ENCODE results near the gene TP73.
"Not testable (repeated sequence)": the region's sequence is repeated elsewhere in the genome, so short reads cannot be mapped to it uniquely, and the experiment has no call there.

The TP73 gene

DNA sequence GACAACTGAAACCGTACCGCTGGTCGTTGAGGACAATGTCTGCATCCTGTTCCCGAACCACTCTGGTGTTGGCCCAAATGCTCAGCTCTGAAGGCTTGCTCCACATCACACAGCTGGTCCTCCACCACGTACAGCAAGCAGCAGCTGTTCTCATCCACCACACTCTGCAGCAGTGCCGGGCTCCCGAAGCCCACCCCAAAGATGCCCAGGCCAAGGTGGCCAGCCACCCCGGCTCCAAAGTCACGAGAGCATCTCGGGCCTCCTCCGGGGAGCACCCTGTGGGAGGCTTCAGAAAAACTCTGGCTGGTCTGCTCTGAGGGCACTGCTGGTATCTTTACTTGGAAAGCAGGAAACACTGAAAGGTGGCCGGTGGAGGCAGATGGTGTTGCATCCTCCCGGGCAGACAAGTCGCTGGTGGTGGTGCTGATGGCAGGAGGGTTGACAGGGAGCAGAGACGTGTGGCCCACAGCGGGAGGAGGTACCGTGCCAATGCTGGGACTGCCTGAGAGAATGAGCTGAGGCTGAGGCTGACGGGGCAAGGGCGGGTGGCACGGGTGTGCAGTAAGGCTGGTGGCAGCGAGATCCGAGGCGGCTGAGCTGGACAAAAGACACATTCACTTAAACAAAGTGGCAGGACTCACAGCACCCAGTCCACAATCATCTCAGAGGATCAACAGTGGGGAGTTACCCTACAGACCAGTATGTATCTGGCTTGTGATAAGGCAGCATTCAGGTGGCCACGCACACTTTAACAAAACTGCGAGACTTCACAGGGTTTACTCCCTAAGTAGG is 93.5 kb downstream of the TP73 start:
- no peak for TF ChIP-seq ZNF274 (IDR thresholded peaks at IDR 0.05; ENCODE audit: low read depth, low read length)
- no peak overlapping the region for H3K4me3 ChIP-seq (ENCODE audit: low read length)

DNA sequence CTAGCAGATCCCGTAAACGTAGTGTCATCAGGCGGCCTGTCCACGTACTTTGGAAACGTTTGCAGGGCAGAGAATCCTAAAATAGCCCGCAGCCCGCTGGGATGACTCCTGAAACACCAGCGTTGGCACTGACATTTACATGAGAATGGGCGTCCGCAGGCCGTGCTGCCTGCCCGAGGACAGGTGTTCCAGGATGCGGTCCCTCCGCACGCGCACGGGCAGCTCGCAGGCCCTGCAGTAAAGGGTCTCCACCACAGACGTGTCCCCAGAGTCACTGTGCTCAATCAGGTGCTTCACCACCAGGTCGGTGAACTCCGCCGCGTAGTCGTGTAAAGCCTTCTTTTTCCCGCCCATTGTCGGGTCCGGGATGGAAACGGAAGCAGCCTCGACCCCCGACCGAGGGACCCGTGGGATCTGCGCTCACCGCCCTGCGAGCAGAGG is 94.1 kb downstream of the TP73 start:
- no peak for TF ChIP-seq ZNF274 (IDR thresholded peaks at IDR 0.05; ENCODE audit: low read depth, low read length)
- H3K4me3 ChIP-seq (ENCODE audit: low read length) = peak overlapping the region; percentile 78

DNA sequence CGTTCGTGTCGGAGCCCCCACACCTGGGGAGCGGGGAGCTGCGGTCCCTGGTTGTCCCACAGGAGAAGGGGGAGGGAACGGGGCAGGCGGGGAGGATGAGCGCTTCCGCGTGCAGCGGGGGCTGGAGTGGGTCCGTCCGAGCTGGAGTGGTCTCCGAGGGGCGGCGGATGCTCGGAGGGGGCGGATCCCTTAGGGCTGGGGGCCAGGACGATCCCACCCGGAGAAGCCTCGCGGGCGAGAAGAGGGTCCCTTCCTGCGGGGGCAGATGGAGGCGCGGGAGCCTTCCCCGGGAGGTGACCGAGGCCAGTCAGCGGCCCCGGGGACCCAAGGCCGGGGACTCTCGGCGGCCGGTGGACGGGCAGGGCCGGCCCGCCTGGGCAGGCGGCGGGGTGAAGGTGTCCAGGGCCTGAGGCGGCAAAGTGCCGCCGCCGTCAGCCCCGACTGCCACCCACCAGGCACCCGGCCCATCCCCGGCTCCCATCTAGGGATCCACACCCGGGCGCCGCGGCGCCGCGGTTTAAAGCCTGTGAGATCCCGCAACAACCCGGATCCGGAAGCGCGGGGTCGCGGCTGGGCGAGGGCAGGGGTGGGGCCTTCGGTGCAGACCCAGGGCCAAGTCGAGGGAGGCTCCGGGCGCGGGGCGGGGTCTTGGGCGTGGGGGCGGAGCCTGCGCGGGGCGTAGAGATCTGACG is 94.7 kb downstream of the TP73 start:
- peak overlapping the region; percentile 78 for H3K4me3 ChIP-seq (ENCODE audit: low read length)
- TF ChIP-seq ZNF274 (IDR thresholded peaks at IDR 0.05; ENCODE audit: low read depth, low read length) = no peak

DNA sequence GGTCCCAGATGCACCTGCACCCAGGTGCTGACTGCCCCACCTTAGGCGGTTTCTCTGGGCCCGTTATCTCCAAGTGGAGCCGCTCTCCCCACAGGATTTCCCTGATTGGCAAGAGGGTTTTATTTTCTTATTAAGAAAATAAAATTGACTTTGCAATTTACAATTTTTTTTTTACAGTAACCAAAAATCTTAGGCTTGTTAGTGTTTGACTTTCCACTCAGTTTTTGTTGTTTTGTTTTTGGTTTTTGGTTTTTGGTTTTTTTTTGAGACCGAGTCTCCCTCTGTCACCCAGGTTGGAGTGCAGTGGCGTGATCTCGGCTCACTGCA is 95.2 kb downstream of the TP73 start:
- TF ChIP-seq ZNF274 (IDR thresholded peaks at IDR 0.05; ENCODE audit: low read depth, low read length) = no peak

DNA sequence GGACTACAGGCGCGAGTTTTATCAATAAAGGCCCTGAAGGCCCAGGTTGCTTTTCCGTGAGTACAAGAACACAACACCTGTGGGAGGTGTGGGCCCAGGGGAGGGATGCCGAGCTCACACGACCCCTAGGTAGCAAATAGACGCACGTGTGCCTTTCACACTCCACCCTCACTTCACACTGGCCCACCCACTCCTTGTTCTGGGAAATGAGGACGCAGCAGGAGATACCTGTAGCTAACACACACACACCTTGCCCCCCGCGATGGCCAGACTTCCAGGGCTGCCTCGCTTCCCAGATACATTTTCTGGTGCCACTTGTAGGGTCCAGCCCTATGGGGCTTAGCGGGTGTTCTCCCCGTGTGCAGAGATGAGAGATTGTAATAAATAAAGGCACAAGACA is 95.6 kb downstream of the TP73 start:
- peak overlapping the region; percentile 78; the same call in 1 of the 2 replicates for H3K4me3 ChIP-seq (ENCODE audit: low read length)

More for the DNA sequence above, 95.2 kb downstream of the TP73 start:
- H3K4me3 ChIP-seq (ENCODE audit: low read length) = peak overlapping the region; percentile 78

DNA sequence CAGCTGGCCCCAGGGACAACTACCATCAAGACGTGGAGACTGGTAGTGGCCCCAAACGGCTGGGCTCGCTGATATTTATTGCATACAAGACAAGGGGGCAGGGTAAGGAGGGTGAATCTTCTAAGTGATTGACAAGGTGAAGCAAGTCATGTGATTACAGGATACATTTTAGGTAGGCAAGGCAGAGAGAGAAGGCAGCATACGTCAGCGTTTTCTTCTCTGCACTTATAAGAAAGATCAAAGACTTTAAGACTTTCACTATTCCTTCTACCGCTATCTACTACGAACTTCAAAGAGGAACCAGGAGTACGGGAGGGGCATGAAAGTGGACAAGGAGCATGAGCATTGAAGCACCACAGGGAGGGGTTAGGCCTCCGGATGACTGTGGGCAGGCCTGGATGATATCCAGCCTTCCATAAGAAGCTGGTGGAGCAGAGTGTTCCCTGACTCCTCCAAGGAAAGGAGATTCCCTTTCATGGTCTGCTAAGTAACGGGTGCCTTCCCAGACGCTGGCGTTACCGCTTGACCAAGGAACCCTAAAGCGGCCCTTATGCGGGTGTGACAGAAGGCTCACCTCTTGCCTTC is 96.1 kb downstream of the TP73 start:
- not testable (repeated sequence) for H3K4me3 ChIP-seq (ENCODE audit: low read length)

More for the DNA sequence above, 95.6 kb downstream of the TP73 start:
- no peak for TF ChIP-seq ZNF274 (IDR thresholded peaks at IDR 0.05; ENCODE audit: low read depth, low read length)

DNA sequence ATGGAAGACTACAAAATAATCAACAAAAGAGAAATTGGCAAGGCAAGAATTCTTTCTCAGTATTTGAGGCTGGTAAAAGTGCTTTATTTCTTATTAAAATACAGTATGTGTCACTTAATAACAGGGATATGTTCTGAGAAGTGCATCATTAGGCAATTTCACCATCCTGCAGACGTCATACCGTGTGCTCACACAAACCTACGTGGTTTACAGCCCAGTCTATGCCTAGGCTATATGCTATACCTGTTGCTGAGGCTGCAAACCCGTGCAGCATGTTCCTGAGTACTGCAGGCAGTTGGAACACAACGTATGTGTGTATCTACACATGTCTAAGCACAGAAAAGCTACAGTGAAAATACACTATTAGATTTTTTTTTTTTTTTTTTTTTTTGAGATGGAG is 97.2 kb downstream of the TP73 start:
- H3K4me3 ChIP-seq (ENCODE audit: low read length) = no peak overlapping the region
- no peak for TF ChIP-seq ZNF274 (IDR thresholded peaks at IDR 0.05; ENCODE audit: low read depth, low read length)

DNA sequence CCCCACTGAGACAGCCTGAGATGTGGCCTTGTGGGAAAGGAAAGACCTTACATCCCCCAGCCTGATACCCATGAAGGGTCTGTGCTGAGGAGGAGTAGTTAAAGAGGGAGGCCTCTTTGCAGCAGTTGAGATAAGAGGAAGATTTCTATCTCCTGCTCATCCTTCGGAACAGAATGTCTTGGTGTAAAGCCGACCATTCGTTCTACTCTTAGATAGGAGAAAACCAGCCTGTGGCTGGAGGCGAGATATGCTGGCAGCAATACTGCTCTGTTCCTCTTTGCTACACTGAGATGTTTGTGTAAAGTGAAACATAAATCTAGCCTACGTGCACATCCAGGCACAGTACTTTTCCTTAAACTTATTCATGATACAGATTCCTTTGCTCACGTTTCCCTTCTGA is 98.4 kb downstream of the TP73 start:
- no peak for TF ChIP-seq ZNF274 (IDR thresholded peaks at IDR 0.05; ENCODE audit: low read depth, low read length)

DNA sequence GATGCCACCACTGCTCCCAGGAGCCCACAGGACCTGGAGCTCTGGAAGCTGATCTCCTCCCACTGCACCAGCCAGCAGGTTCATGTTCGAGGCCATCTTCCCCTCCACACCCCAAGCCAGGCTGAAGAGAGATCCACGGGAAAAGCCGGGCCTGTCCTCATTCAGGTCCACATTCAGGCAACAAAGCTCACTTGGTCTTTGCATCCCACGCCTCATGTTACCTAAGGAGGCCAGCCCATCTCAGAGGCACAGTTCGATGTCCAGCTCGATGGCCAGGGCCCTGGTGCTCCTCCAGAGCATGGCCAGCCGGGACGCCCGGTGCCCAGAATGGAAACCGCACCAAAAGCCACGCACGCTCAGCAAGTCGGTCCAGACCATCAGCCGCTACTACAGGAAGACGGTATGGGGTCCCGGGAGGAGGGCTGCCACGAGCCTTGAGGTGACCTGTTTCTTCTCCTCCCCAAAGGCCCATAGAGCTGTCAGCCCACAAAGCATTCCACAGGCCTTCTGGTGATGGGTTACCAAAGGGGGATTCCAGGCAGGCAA is 100.2 kb downstream of the TP73 start, which contains the start of gene CCDC27:
TSS of gene CCDC27 (plus strand) at position 51 of the 546 bp plus-strand sequence. CDS start at position 83, 32 bp downstream.
- no peak for TF ChIP-seq ZNF274 (IDR thresholded peaks at IDR 0.05; ENCODE audit: low read depth, low read length)
- H3K4me3 ChIP-seq (ENCODE audit: low read length) = no peak within 1 kb of the TSS

More for the DNA sequence above, 98.4 kb downstream of the TP73 start:
- H3K4me3 ChIP-seq (ENCODE audit: low read length) = no peak overlapping the region

DNA sequence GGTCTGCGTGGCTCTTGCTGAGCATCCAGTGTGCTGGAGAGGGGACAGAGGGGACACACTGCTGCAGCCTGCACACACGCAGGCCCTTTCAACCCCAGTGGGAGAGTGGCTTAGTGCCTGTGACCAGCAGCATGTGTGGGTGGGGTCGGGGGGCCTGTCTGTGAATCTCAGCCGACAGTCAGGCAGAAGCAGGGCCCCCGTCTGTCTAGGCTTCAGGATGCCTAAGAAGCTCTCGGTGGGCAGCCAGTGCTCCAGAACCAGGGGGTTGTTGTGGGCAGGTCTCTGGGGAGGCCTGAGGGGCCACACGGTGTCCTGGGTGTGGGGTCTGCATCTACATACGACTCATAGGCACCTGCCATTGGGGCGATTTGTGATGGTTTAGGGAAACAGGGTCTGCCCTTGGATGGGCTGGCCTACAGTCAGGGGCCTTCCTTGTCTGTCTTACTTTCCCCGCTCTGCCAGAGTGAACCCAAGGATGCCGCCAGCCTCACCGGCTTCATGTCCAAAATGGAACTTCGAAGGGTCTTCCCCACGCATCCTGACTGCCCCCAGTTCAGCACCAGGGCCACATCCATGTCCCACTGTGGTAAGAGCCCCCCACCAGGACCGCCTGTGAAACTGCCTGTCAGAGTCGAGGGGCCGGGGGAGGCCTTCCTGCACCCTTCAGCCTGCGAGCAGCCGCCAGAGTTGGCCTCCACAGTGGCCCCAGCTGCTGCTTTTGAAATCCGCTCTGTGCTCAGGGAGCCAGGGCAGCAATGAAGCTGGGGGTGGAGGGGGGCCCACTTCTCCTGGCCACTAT is 101.5 kb downstream of the TP73 start:
- H3K4me3 ChIP-seq (ENCODE audit: low read length) = no peak overlapping the region
- TF ChIP-seq ZNF274 (IDR thresholded peaks at IDR 0.05; ENCODE audit: low read depth, low read length) = no peak

DNA sequence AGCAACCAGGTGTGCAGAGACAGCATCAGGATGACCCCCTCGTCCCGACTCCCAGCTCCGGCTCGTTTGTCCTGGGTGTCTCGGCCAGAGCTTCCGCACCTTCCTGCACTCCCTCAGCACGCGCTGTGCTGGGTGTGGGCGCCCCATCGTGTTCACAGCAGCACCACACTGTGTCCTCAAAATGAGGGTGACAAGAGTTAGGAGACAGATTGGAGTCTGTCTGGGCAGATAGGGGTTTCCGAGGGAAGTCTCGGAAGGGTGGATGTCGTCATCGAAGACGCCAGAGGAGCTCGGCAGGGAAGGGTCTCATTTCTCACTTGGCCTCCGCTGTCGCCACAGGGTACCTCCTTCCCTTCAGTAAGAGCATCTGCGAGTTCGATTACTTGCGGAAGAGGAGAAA is 104.1 kb downstream of the TP73 start:
- H3K4me3 ChIP-seq (ENCODE audit: low read length) = no peak overlapping the region
- TF ChIP-seq ZNF274 (IDR thresholded peaks at IDR 0.05; ENCODE audit: low read depth, low read length) = no peak

DNA sequence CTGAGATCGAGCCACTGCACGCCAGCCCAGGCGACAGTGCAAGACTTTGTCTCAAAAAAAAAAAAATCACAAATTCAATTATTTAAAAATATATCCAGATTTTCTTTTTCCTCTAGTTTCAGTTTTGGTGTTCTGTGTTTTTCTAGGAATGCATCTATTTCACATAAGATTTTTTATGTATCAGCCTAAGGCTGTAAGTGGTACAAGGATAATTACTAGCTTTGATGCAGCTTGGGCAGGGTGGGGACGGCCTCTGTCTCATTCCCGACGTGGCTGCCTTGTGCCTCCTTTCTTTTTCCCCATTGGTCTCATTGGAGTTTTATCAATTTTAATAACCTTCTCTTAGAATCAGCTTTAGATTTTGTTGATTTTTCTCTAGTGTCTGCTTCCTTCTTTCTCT is 106.8 kb downstream of the TP73 start:
- no peak for TF ChIP-seq ZNF274 (IDR thresholded peaks at IDR 0.05; ENCODE audit: low read depth, low read length)
- H3K4me3 ChIP-seq (ENCODE audit: low read length) = no peak overlapping the region

DNA sequence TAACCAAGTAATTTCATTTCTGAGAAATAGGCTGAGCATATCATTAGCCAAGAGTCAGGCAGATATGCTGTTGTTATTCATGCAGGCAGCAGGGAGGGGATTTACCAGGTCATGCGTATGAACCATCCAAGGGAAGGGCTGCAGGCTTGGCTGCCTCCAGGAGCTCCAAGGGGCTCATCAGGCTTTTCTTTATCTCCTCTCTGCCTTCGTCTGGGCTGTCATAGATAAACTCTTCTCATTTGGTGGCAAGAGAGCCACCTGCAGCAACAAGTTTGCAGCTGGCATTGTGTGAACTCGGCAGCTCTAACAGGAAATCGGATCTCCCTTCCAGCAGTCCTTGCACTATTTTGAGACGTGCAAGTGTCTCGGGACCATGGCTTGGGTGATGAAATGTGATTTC is 107.5 kb downstream of the TP73 start:
- no peak for TF ChIP-seq ZNF274 (IDR thresholded peaks at IDR 0.05; ENCODE audit: low read depth, low read length)
- H3K4me3 ChIP-seq (ENCODE audit: low read length) = no peak overlapping the region

Measured in GM08714 (cell line).